MM.1S (cell line): Measurements from ENCODE around the gene USP6NL.

Experiments
- EZH2 ChIP-seq: fragments of 300-600 bp; sonication (generic); optimal IDR thresholded peaks from 2 replicates; pipeline ENCODE3; 2017; ENCODE audit warnings: low read depth, mild to moderate bottlenecking, antibody characterized with exemption, low read length, mixed read lengths
- EZH2phosphoT487 ChIP-seq: fragments of 300-600 bp; sonication (generic); IDR thresholded peaks from 2 replicates; pipeline ENCODE4 v1.6.1; 2018; ENCODE audit warnings: antibody characterized with exemption, low read length
- TF ChIP-seq, protein P1 (sequence below): fragments of 300-600 bp; sonication (generic); IDR thresholded peaks from 2 replicates; pipeline ENCODE4 v1.5.1; 2016; ENCODE audit warnings: antibody characterized with exemption, low read length, mixed read lengths

DNA sequence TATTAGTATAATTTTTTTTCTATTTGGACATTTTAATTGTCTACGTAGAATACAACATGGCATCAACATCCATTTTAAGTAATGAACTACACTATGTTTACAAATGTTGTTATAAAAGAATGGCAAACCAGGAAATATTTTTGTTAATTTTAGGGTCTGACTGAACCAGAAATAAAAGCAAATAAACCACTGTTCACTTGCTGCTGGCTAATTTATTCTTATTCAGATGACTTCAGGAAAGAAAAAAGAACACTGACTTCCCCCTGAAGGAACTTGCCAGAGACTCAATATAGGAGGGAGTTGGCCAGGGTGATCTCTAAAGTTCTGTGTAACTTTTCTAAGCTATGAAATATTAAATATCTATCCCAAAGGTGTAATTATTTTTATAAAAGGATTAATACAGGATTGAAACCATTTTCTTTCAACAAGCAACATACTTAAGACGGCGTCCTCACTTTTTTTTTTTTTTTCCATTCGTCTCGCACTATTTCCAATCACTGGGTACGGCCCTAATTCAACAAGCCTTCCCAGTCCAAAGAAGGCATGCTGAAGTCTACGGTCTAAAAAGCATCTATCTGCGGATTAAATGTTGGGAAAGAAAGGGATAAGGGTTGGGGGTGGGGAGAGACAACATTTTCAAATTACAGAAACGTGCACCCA lies 1.2 kb downstream of the USP6NL start:
- TF ChIP-seq, protein P1, sequence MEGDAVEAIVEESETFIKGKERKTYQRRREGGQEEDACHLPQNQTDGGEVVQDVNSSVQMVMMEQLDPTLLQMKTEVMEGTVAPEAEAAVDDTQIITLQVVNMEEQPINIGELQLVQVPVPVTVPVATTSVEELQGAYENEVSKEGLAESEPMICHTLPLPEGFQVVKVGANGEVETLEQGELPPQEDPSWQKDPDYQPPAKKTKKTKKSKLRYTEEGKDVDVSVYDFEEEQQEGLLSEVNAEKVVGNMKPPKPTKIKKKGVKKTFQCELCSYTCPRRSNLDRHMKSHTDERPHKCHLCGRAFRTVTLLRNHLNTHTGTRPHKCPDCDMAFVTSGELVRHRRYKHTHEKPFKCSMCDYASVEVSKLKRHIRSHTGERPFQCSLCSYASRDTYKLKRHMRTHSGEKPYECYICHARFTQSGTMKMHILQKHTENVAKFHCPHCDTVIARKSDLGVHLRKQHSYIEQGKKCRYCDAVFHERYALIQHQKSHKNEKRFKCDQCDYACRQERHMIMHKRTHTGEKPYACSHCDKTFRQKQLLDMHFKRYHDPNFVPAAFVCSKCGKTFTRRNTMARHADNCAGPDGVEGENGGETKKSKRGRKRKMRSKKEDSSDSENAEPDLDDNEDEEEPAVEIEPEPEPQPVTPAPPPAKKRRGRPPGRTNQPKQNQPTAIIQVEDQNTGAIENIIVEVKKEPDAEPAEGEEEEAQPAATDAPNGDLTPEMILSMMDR, result no peak
- TF ChIP-seq EZH2, result no peak
- no peak for TF ChIP-seq EZH2phosphoT487
